SK-N-SH treated with all-trans-retinoic acid at 6 μM for 48 hours (cell line): Measurements from ENCODE around the gene OLA1.
"Not testable (repeated sequence)": the region's sequence is repeated elsewhere in the genome, so short reads cannot be mapped to it uniquely, and the experiment has no call there.

ENCODE experiments used
- ATAC-seq: fragments of 200-7000 bp; cut with Tn5 transposase; 3 replicates; pipeline ENCODE4 v1.9.1; 2020; ENCODE audit warnings: mild to moderate bottlenecking, moderate library complexity
- ARNTL ChIP-seq: fragments of 450-650 bp; formaldehyde crosslinking; IDR thresholded peaks from 2 replicates; pipeline ENCODE4 v1.5.0; 2020; ENCODE audit warnings: low read depth, mild to moderate bottlenecking, moderate library complexity, borderline replicate concordance
- BACH2 ChIP-seq: fragments of 250-450 bp; sonication (Bioruptor Pico); IDR thresholded peaks from 2 replicates; pipeline ENCODE4 v1.9.0; 2021; ENCODE audit warnings: mild to moderate bottlenecking, borderline replicate concordance
- CREB5 ChIP-seq: fragments of 250-450 bp; sonication (Bioruptor Pico); IDR thresholded peaks from 2 replicates; pipeline ENCODE4 v1.5.1; 2020; ENCODE audit warnings: low read depth, mild to moderate bottlenecking, moderate library complexity
- CSDC2 ChIP-seq: fragments of 250-450 bp; sonication (Bioruptor Pico); IDR thresholded peaks from 2 replicates; pipeline ENCODE4 v1.5.0; 2020; ENCODE audit warnings: mild to moderate bottlenecking, moderate library complexity
- CSRNP3 ChIP-seq: fragments of 250-450 bp; sonication (Bioruptor Pico); IDR thresholded peaks from 2 replicates; pipeline ENCODE4 v1.5.1; 2021; ENCODE audit warnings: mild to moderate bottlenecking, moderate library complexity
- ESRRG ChIP-seq: fragments of 250-450 bp; sonication (Bioruptor Pico); IDR thresholded peaks from 2 replicates; pipeline ENCODE4 v1.6.1; 2021; ENCODE audit warnings: mild to moderate bottlenecking
- GLIS3 ChIP-seq: fragments of 250-450 bp; sonication (Bioruptor Pico); IDR thresholded peaks from 2 replicates; pipeline ENCODE4 v1.5.0; 2020; ENCODE audit warnings: mild to moderate bottlenecking, moderate library complexity
- OSR1 ChIP-seq: fragments of 250-450 bp; sonication (Bioruptor Pico); IDR thresholded peaks from 2 replicates; pipeline ENCODE4 v1.8.0; 2022; ENCODE audit warnings: moderate library complexity, mild to moderate bottlenecking, inconsistent platforms
- PATZ1 ChIP-seq: fragments of 250-450 bp; sonication (Bioruptor Pico); IDR thresholded peaks from 2 replicates; pipeline ENCODE4 v1.8.0; 2020; ENCODE audit warnings: mild to moderate bottlenecking, moderate library complexity, borderline replicate concordance
- POU6F1 ChIP-seq: fragments of 250-450 bp; sonication (Bioruptor Pico); IDR thresholded peaks from 2 replicates; pipeline ENCODE4 v1.8.0; 2021; ENCODE audit warnings: low read depth, mild to moderate bottlenecking, moderate library complexity, borderline replicate concordance
- PPARA ChIP-seq: fragments of 250-450 bp; sonication (Bioruptor Pico); IDR thresholded peaks from 2 replicates; pipeline ENCODE4 v1.5.0; 2020; ENCODE audit warnings: mild to moderate bottlenecking, borderline replicate concordance
- RARB ChIP-seq: fragments of 250-450 bp; sonication (Bioruptor Pico); IDR thresholded peaks from 2 replicates; pipeline ENCODE4 v1.8.0; 2021; ENCODE audit warnings: mild to moderate bottlenecking, moderate library complexity
- SNAI2 ChIP-seq: fragments of 250-450 bp; sonication (Bioruptor Pico); IDR thresholded peaks from 2 replicates; pipeline ENCODE4 v1.5.0; 2020; ENCODE audit warnings: mild to moderate bottlenecking, moderate library complexity
- TCF4 ChIP-seq: fragments of 250-450 bp; sonication (Bioruptor Pico); IDR thresholded peaks from 2 replicates; pipeline ENCODE4 v1.8.0; 2021; ENCODE audit warnings: mild to moderate bottlenecking, moderate library complexity, borderline replicate concordance
- TOX ChIP-seq: fragments of 250-450 bp; sonication (Bioruptor Pico); IDR thresholded peaks from 2 replicates; pipeline ENCODE4 v1.8.0; 2021; ENCODE audit warnings: mild to moderate bottlenecking, moderate library complexity, borderline replicate concordance
- TSHZ2 ChIP-seq: fragments of 250-450 bp; sonication (Bioruptor Pico); IDR thresholded peaks from 2 replicates; pipeline ENCODE4 v1.5.0; 2020; ENCODE audit warnings: mild to moderate bottlenecking, moderate library complexity
- ZC3H10 ChIP-seq: fragments of 250-450 bp; sonication (Bioruptor Pico); IDR thresholded peaks from 2 replicates; pipeline ENCODE4 v1.5.1; 2021; ENCODE audit warnings: mild to moderate bottlenecking, moderate library complexity
- ZFP3 ChIP-seq: fragments of 250-450 bp; sonication (Bioruptor Pico); IDR thresholded peaks from 2 replicates; pipeline ENCODE4 v1.5.0; 2020; ENCODE audit warnings: mild to moderate bottlenecking, moderate library complexity
- ZFP30 ChIP-seq: fragments of 450-650 bp; formaldehyde crosslinking; IDR thresholded peaks from 2 replicates; pipeline ENCODE4 v1.5.0; 2022; ENCODE audit warnings: mild to moderate bottlenecking, moderate library complexity
- ZNF70 ChIP-seq: fragments of 450-650 bp; formaldehyde crosslinking; IDR thresholded peaks from 2 replicates; pipeline ENCODE4 v1.5.0; 2020; ENCODE audit warnings: mild to moderate bottlenecking, moderate library complexity
- ZNF8 ChIP-seq: fragments of 450-650 bp; formaldehyde crosslinking; IDR thresholded peaks from 2 replicates; pipeline ENCODE4 v1.5.0; 2020; ENCODE audit warnings: mild to moderate bottlenecking, moderate library complexity

The OLA1 gene

GRCh38 chr2:174246944-174247381 is 1.4 kb downstream of the OLA1 start:
- TF ChIP-seq ZC3H10 (CRISPR knock-in tag) (no peak), ZFP30 (CRISPR knock-in tag) (no peak), ARNTL (CRISPR knock-in tag) (no peak), OSR1 (CRISPR knock-in tag) (no peak), TCF4 (no peak), TOX (CRISPR knock-in tag) (no peak), PPARA (no peak), PATZ1 (CRISPR knock-in tag) (no peak), BACH2 (no peak), ZFP3 (CRISPR knock-in tag) (no peak), TSHZ2 (CRISPR knock-in tag) (no peak)
- no peak for ATAC-seq

- ATAC-seq: not testable (repeated sequence)
These were observed 2.7 kb downstream of the OLA1 start for GRCh38 chr2:174245628-174246027.

GRCh38 chr2:174245065-174245464 is 3.3 kb downstream of the OLA1 start:
- no peak for TF ChIP-seq RARB (CRISPR knock-in tag)
- no peak for TF ChIP-seq ESRRG (CRISPR knock-in tag)
- TF ChIP-seq PPARA: no peak
- TF ChIP-seq ZNF70 (CRISPR knock-in tag): no peak
- no peak for TF ChIP-seq BACH2
- TF ChIP-seq GLIS3: no peak
- TF ChIP-seq ZNF8 (CRISPR knock-in tag): no peak
- no peak for TF ChIP-seq PATZ1 (CRISPR knock-in tag)
- TF ChIP-seq POU6F1 (CRISPR knock-in tag): no peak
- ATAC-seq: no peak

- TF ChIP-seq CSDC2 (CRISPR knock-in tag): no peak
- no peak for TF ChIP-seq ZFP3 (CRISPR knock-in tag)
- TF ChIP-seq OSR1 (CRISPR knock-in tag): no peak
- no peak for TF ChIP-seq CREB5 (CRISPR knock-in tag)
- TF ChIP-seq ESRRG (CRISPR knock-in tag): no peak
- TF ChIP-seq TCF4: no peak
- no peak for TF ChIP-seq ZC3H10 (CRISPR knock-in tag)
- no peak for TF ChIP-seq BACH2
- no peak for TF ChIP-seq POU6F1 (CRISPR knock-in tag)
- TF ChIP-seq RARB (CRISPR knock-in tag): no peak
- no peak for TF ChIP-seq GLIS3
- TF ChIP-seq CSRNP3 (CRISPR knock-in tag): no peak
- no peak for TF ChIP-seq ZNF8 (CRISPR knock-in tag)
- no peak for TF ChIP-seq SNAI2 (CRISPR knock-in tag)
- no peak for TF ChIP-seq TOX (CRISPR knock-in tag)
- ATAC-seq: no peak
These were observed 4.5 kb downstream of the OLA1 start for GRCh38 chr2:174243812-174244211.
